Suprapubic skin (tissue), 4 donors: ENCODE results near the gene STAT3.

Experiments used
- POLR2A ChIP-seq, 2 donors: fragments of 450-650 bp; IDR thresholded peaks; one replicate each; pipeline ENCODE4 v1.6.1; 2017; ENCODE audit warnings: antibody characterized with exemption in 2 of 2, mild to moderate bottlenecking in 2 of 2, moderate library complexity in 2 of 2
- POLR2AphosphoS5 ChIP-seq, 3 donors: sonication (generic); formaldehyde crosslinking; IDR thresholded peaks; one replicate each; pipeline ENCODE4 v1.6.1; 2017; ENCODE audit warnings: antibody characterized with exemption in 3 of 3
- TF ChIP-seq, protein P1 (sequence below), 2 donors: fragments of 200-600 bp in 1 of 2; fragments of 450-650 bp in 1 of 2; sonication (generic) in 1 of 2; IDR thresholded peaks; one replicate each; pipeline ENCODE4 v1.5.1; 2016 to 2019; ENCODE audit warnings: antibody characterized with exemption in 2 of 2, mild to moderate bottlenecking in 1 of 2, moderate library complexity in 1 of 2

DNA sequence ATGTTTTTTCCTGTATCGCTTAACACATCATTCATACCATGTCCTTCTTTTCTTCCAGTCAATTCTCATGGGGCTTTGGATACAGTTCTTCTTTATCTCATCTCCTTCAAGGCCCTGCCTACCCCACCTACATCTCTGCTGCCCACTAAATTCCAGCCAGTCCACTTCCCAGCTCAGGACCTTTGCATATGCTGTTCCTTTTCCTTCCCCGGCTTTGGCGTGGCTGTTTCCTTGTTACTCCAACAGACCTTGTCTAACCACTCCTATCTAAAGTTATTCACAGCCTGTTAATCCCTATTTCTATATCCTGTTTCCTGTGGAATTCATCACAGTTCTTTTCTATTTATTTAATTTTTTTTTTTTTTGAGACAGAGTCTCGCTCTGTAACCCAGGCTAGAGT, 6.6 kb upstream of the STAT3 start:
- TF ChIP-seq, protein P1, sequence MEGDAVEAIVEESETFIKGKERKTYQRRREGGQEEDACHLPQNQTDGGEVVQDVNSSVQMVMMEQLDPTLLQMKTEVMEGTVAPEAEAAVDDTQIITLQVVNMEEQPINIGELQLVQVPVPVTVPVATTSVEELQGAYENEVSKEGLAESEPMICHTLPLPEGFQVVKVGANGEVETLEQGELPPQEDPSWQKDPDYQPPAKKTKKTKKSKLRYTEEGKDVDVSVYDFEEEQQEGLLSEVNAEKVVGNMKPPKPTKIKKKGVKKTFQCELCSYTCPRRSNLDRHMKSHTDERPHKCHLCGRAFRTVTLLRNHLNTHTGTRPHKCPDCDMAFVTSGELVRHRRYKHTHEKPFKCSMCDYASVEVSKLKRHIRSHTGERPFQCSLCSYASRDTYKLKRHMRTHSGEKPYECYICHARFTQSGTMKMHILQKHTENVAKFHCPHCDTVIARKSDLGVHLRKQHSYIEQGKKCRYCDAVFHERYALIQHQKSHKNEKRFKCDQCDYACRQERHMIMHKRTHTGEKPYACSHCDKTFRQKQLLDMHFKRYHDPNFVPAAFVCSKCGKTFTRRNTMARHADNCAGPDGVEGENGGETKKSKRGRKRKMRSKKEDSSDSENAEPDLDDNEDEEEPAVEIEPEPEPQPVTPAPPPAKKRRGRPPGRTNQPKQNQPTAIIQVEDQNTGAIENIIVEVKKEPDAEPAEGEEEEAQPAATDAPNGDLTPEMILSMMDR (IDR thresholded peaks at IDR 0.05): no peak
- TF ChIP-seq POLR2A (IDR thresholded peaks at IDR 0.05): no peak
- TF ChIP-seq POLR2AphosphoS5 (IDR thresholded peaks at IDR 0.05): no peak
